NB4 (cell line): Measurements from ENCODE around the gene NOX3.

Experiments
- CTCF ChIP-seq: IDR thresholded peaks from one replicate; pipeline ENCODE4 v1.5.1; 2012; ENCODE audit warnings: low read depth, low read length
- TF ChIP-seq, protein P1 (sequence below): IDR thresholded peaks from 2 replicates; pipeline ENCODE4 v1.6.1; 2011; ENCODE audit warnings: low read depth, low read length

DNA sequence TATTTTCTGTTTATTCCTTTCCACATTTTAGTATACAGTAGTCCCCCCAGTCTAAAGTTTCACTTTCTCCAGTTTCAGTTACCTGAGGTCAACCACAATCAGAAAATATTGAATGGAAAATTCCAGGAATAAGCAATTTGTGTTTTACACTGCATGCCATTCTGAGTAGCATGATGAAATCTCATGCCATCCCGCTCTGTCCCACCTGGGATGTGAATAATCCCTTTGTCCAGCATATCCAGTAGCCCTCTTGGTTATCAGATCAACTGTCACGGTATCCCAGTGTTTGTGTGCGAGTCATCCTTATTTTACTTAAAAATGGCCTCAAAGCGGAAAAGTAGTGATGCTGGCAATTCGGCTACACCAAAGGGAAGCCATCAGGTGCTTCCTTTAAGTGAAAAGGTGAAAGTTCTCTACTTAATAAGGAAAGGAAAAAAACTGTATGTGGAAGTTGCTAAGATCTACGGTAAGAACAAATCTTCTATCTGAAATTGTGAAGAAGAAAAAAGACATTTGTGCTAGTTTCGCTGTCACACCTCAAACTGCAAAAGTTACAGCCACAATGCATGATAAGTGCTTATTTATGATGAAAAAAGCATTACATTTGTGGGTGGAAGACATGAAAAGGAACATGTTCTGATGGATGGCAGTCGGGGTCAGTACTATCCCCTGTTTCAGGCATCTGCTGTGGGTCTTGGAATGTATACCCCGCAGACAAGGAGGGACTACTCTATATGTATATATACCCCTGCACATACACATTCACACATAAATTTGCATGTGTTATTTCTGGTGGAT lies 11.3 kb downstream of the NOX3 start:
- TF ChIP-seq CTCF: no peak
- TF ChIP-seq, protein P1, sequence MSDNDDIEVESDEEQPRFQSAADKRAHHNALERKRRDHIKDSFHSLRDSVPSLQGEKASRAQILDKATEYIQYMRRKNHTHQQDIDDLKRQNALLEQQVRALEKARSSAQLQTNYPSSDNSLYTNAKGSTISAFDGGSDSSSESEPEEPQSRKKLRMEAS: no peak
